Heart left ventricle (tissue), 16 donors: Measurements from ENCODE around the gene LRRFIP1. TPM values are rescaled to one million over a fixed set of nuclear protein-coding genes. Genes with fewer than 3 reads are reported as not detected.

Experiments
- ATAC-seq, 4 donors: fragments of 200-7000 bp; cut with Tn5 transposase; one replicate each; pipeline ENCODE4 v1.9.1; 2020 to 2022; ENCODE audit warnings: moderate library complexity in 4 of 4, mild to moderate bottlenecking in 3 of 4, moderate number of reproducible peaks in 1 of 4
- DNase-seq, 5 donors: peaks; one replicate each; pipeline ENCODE4 v3.0.0-alpha.2; 2020
- H3K27ac ChIP-seq, 12 donors: fragments of 200-600 bp; sonication (generic) in 4 of 12; one replicate each; pipeline versions ENCODE4 v1.5.0 to v1.8.0; 2016 to 2022; ENCODE audit warnings: mild to moderate bottlenecking in 2 of 12
- H3K27me3 ChIP-seq, 9 donors: fragments of 200-600 bp; sonication (generic) in 2 of 9; one replicate each; pipeline versions ENCODE4 v1.5.1 to v1.8.0; 2016 to 2022; ENCODE audit warnings: mild to moderate bottlenecking in 3 of 9
- H3K36me3 ChIP-seq, 9 donors: fragments of 200-600 bp; sonication (generic) in 2 of 9; one replicate each; pipeline versions ENCODE4 v1.5.0 to v1.8.0; 2018 to 2022; ENCODE audit warnings: mild to moderate bottlenecking in 2 of 9
- H3K4me1 ChIP-seq, 12 donors: fragments of 200-600 bp; sonication (generic) in 4 of 12; one replicate each; pipeline versions ENCODE4 v1.5.0 to v1.8.0; 2016 to 2022; ENCODE audit warnings: mild to moderate bottlenecking in 3 of 12
- H3K4me3 ChIP-seq, 12 donors: fragments of 200-600 bp; sonication (generic) in 4 of 12; one replicate each; pipeline versions ENCODE4 v1.5.0 to v1.8.0; 2017 to 2022; ENCODE audit warnings: mild to moderate bottlenecking in 9 of 12, moderate library complexity in 4 of 12
- H3K9me3 ChIP-seq, 12 donors: fragments of 200-600 bp; sonication (generic) in 4 of 12; one replicate each; pipeline versions ENCODE4 v1.5.0 to v1.8.0; 2016 to 2022; ENCODE audit warnings: mild to moderate bottlenecking in 1 of 12
- CTCF ChIP-seq, 12 donors: fragments of 200-600 bp; sonication (generic) in 4 of 12; IDR thresholded peaks; one replicate each; pipeline versions ENCODE4 v1.5.0 to v1.8.0; 2018 to 2022; ENCODE audit warnings: antibody characterized with exemption in 12 of 12, mild to moderate bottlenecking in 5 of 12
- POLR2A ChIP-seq, 2 donors: fragments of 450-650 bp; IDR thresholded peaks; one replicate each; pipeline ENCODE4 v1.6.1; 2017; ENCODE audit warnings: antibody characterized with exemption in 2 of 2, mild to moderate bottlenecking in 2 of 2, moderate library complexity in 2 of 2
- WGBS, 4 donors: extraction: QIAGEN DNeasy Blood & Tissue Kit in 2 of 4; methylation state at CpG; one replicate each; pipeline versions ENCODE4 v1.1.5 to v1.1.7; 2013 to 2018; 5-methylcytosine and 5-hydroxymethylcytosine counted together
- intact Hi-C, 10 donors: fragments of 100-400 bp; cut with DNase I; formaldehyde crosslinking; loops; one replicate each; pipeline versions ENCODE4 v1.11.1 to v1.14.2; 2022
- polyA plus RNA-seq, 2 donors: library from polyadenylated mRNA; stranded (reverse); fragments of 200-250 nt; gene quantifications; one replicate each; pipeline ENCODE4 v1.2.3, GENCODE V29; 2013
- total RNA-seq, 9 donors: library from RNA; depleted of rRNA in 2 of 9; stranded (reverse); fragments of >200 nt in 2 of 9; fragmentation: NEBNext Ultra II Directional in 3 of 9; extraction: Animal tissue kit (Norgen Biotek cat#: 25700) in 3 of 9; gene quantifications; one replicate each; pipeline versions ENCODE4 v1.1.0 to v1.2.4, GENCODE V29; 2016 to 2023
- donor health status: ischemic (EF 13 %, LVEDD 7.1; RV severe dilation, severe dysfunction).
- donor health status: healthy with polysubstance abuse.
- donor health status: DM: no; HTN: yes; CAD: no.
- donor health status: DM: no; HTN: no; CAD: no.
- donor health status: ischemic (EF 25% LVEDD 6.9; RV normal size, moderate dysfunction).
- donor health status: ischemic (EF 25% LVEDD 5.7; RV mildly dilated, moderate dysfunction).
- donor health status: healthy.
- donor health status: DM: yes; HTN: yes; CAD: no.
- donor health status: ischemic (EF 35%, LVEDD 5.7; RV mildly dilated, moderate dysfunction).
- donor health status: nonischemic (EF 11% LVEDD 7.7; RV severe dilation, severe dysfunction).
- donor health status: DM: yes; HTN: yes; CAD: no.
- donor health status: PGD.
- donor health status: ischemic (EF 29% LVEDD 5.4; RV normal size, mild dysfunction).
- donor health status: nonischemic (EF 23%, LVEDD 6.1; RV moderate dilation, normal function).

LRRFIP1 gene
- total and polyA plus RNA-seq, 11 donors = 78.7 to 151 (median 111) TPM

- intact Hi-C loops = no loop called here
- no peak for TF ChIP-seq POLR2A (IDR thresholded peaks at IDR 0.05)
- no peak for TF ChIP-seq CTCF (IDR thresholded peaks at IDR 0.05)
- no peak for ATAC-seq
Measured at GRCh38 chr2:237798236-237799059, 171.1 kb downstream of the LRRFIP1 start, which contains the start of gene RBM44. TSS of gene RBM44 (plus strand) at chr2:237798779. CDS start at chr2:237813610, 14,831 bp downstream.

GRCh38 chr2:237799060-237799428, 171.7 kb downstream of the LRRFIP1 start:
- no peak overlapping the region for H3K4me3 ChIP-seq
- intact Hi-C loops = no loop called here
- no peak for TF ChIP-seq POLR2A (IDR thresholded peaks at IDR 0.05)
- no peak for TF ChIP-seq CTCF (IDR thresholded peaks at IDR 0.05)

More at GRCh38 chr2:237798236-237799059, 171.1 kb downstream of the LRRFIP1 start, which contains the start of gene RBM44:
- peaks cover 0 to 17% (median 0%) of the 10 kb centered on the region in 12 donors for H3K9me3 ChIP-seq
- no peak for DNase-seq
- H3K4me1 ChIP-seq = no peaks in the 10 kb centered on the region
- H3K36me3 ChIP-seq = no peaks in the 10 kb centered on the region
- no peak within 1 kb of the TSS for H3K27ac ChIP-seq
- no peak within 1 kb of the TSS for H3K4me3 ChIP-seq
- H3K27me3 ChIP-seq = no peaks in the 10 kb centered on the region
- WGBS, 4 donors = 75 to 81% (median 76%) methylated on average over 76 to 84 of the region's 84 CpGs

GRCh38 chr2:237801466-237801865, 174.1 kb downstream of the LRRFIP1 start:
- 90 to 98% (median 95%) methylated on average over 2 of the region's 2 CpGs for WGBS, 4 donors
- Histone ChIP-seq H3K4me1 (peaks cover 0 to 4% (median 0%) of the 10 kb centered on the region in 12 donors), H3K4me3 (no peak overlapping the region), H3K9me3 (peaks cover 0 to 17% (median 0%) of the 10 kb centered on the region in 12 donors), H3K27me3 (no peaks in the 10 kb centered on the region), H3K36me3 (no peaks in the 10 kb centered on the region), H3K27ac (no peak overlapping the region)
- intact Hi-C loops = no loop called here
- TF ChIP-seq CTCF (IDR thresholded peaks at IDR 0.05) = no peak
- no peak for TF ChIP-seq POLR2A (IDR thresholded peaks at IDR 0.05)
- DNase-seq (no peak), ATAC-seq (no peak)

More at GRCh38 chr2:237799060-237799428, 171.7 kb downstream of the LRRFIP1 start:
- no peak overlapping the region for H3K27ac ChIP-seq
- no peaks in the 10 kb centered on the region for H3K36me3 ChIP-seq
- WGBS, 4 donors = 88 to 96% (median 92%) methylated on average over 23 to 34 of the region's 34 CpGs
- H3K27me3 ChIP-seq = no peaks in the 10 kb centered on the region
- no peak for ATAC-seq
- H3K9me3 ChIP-seq = peaks cover 0 to 17% (median 0%) of the 10 kb centered on the region in 12 donors
- no peaks in the 10 kb centered on the region for H3K4me1 ChIP-seq
- DNase-seq = no peak

GRCh38 chr2:237806334-237806733, 178.9 kb downstream of the LRRFIP1 start:
- WGBS, 4 donors = 27 to 39% (median 30%) methylated on average over 2 of the region's 2 CpGs
- DNase-seq (no peak), ATAC-seq (peak; percentile 75 to 90 (median 78))
- no peaks in the 10 kb centered on the region for H3K36me3 ChIP-seq
- H3K27ac ChIP-seq = no peak overlapping the region
- intact Hi-C loops = no loop called here
- no peaks in the 10 kb centered on the region for H3K27me3 ChIP-seq
- H3K4me1 ChIP-seq = peaks cover 0 to 6% (median 0%) of the 10 kb centered on the region in 12 donors
- H3K4me3 ChIP-seq = no peak overlapping the region
- TF ChIP-seq CTCF (IDR thresholded peaks at IDR 0.05) (no peak), POLR2A (IDR thresholded peaks at IDR 0.05) (no peak)
- no peaks in the 10 kb centered on the region for H3K9me3 ChIP-seq
